GM23338 (cell line): ENCODE measurements around the gene RMI2.

Experiments used
- EZH2phosphoT487 ChIP-seq: fragments of 200-600 bp; sonication (generic); IDR thresholded peaks from one replicate; pipeline ENCODE4 v1.8.1; 2018; ENCODE audit warnings: antibody characterized with exemption; ENCODE audit not compliant: unreplicated experiment
- ZNF114 ChIP-seq: fragments of 250-450 bp; sonication (Bioruptor Pico); IDR thresholded peaks from 2 replicates; pipeline ENCODE4 v1.5.0; 2020; ENCODE audit warnings: mild to moderate bottlenecking, moderate library complexity
- TF ChIP-seq, protein P1 (sequence below), 2 experiments: fragments of 200-600 bp in 1 of 2; sonication (generic) in 1 of 2; conservative IDR thresholded peaks; 2 replicates each; pipeline versions ENCODE4 v1.5.1 to v1.6.1; 2016 to 2017; ENCODE audit warnings: antibody characterized with exemption in 2 of 2, low read depth in 2 of 2, mild to moderate bottlenecking in 2 of 2, moderate library complexity in 1 of 2

DNA sequence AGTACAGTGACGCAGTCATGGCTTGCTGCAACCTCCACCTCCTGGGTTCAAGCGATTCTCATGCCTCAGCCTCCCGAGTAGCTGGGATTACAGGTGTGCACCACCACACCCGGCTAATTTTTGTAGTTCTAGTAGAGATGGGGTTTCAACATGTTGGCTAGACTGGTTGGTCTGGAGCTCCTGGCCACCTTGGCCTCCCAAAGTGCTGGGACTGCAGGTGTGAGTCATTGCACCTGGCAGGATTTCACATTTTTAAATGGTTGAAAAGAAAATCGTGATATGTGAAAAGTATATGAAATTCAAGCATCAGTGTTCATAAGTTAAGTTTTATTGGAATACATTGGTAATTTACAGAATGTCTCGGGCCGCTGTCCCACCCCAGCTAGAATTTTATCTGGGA, 2.6 kb downstream of the RMI2 start:
- no peak for TF ChIP-seq EZH2phosphoT487
- TF ChIP-seq, protein P1, sequence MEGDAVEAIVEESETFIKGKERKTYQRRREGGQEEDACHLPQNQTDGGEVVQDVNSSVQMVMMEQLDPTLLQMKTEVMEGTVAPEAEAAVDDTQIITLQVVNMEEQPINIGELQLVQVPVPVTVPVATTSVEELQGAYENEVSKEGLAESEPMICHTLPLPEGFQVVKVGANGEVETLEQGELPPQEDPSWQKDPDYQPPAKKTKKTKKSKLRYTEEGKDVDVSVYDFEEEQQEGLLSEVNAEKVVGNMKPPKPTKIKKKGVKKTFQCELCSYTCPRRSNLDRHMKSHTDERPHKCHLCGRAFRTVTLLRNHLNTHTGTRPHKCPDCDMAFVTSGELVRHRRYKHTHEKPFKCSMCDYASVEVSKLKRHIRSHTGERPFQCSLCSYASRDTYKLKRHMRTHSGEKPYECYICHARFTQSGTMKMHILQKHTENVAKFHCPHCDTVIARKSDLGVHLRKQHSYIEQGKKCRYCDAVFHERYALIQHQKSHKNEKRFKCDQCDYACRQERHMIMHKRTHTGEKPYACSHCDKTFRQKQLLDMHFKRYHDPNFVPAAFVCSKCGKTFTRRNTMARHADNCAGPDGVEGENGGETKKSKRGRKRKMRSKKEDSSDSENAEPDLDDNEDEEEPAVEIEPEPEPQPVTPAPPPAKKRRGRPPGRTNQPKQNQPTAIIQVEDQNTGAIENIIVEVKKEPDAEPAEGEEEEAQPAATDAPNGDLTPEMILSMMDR (conservative IDR thresholded peaks at IDR 0.05; ENCODE audit: low read depth in 2 of 2): no peak
- no peak for TF ChIP-seq ZNF114
